Muscle layer of duodenum (tissue), 2 donors: ENCODE measurements around the gene BLACAT1.
"Not testable (repeated sequence)": the region's sequence is repeated elsewhere in the genome, so short reads cannot be mapped to it uniquely, and the experiment has no call there.

ENCODE experiments used
- H3K27ac ChIP-seq: one replicate; pipeline ENCODE4 v1.7.0; 2013; ENCODE audit warnings: mild to moderate bottlenecking, low read length
- H3K27me3 ChIP-seq: one replicate; pipeline ENCODE4 v1.7.0; 2013; ENCODE audit warnings: low read depth, mild to moderate bottlenecking, control low read depth, low read length
- H3K36me3 ChIP-seq, 2 donors: one replicate each; pipeline ENCODE4 v1.7.0; 2013; ENCODE audit warnings: low read length in 2 of 2, control low read depth in 1 of 2, mild to moderate bottlenecking in 1 of 2; ENCODE audit not compliant: insufficient read depth in 2 of 2, control insufficient read depth in 1 of 2
- H3K4me1 ChIP-seq, 2 donors: one replicate each; pipeline ENCODE4 v1.7.0; 2013; ENCODE audit warnings: low read length in 2 of 2, mild to moderate bottlenecking in 2 of 2, control low read depth in 1 of 2, moderate library complexity in 1 of 2; ENCODE audit not compliant: insufficient read depth in 2 of 2, control insufficient read depth in 1 of 2
- H3K4me3 ChIP-seq, 2 donors: one replicate each; pipeline ENCODE4 v1.7.0; 2013; ENCODE audit warnings: low read length in 2 of 2, low read depth in 1 of 2, mild to moderate bottlenecking in 1 of 2
- H3K9me3 ChIP-seq, 2 donors: one replicate each; pipeline ENCODE4 v1.7.0; 2013; ENCODE audit warnings: low read length in 2 of 2, control low read depth in 1 of 2, mild to moderate bottlenecking in 1 of 2; ENCODE audit not compliant: control insufficient read depth in 1 of 2
- donor health status: healthy.

BLACAT1 gene

GRCh38 chr1:205422993-205423642, 32.7 kb downstream of the BLACAT1 start:
- no peaks in the 10 kb centered on the region for H3K4me1 ChIP-seq
- H3K27me3 ChIP-seq, result peaks cover 4% of the 10 kb centered on the region
- no peak overlapping the region for H3K27ac ChIP-seq
- H3K4me3 ChIP-seq, result no peak overlapping the region
- H3K36me3 ChIP-seq, result no peaks in the 10 kb centered on the region
- no peaks in the 10 kb centered on the region for H3K9me3 ChIP-seq

GRCh38 chr1:205421798-205422197, 34.0 kb downstream of the BLACAT1 start, which contains the start of gene LEMD1:
LEMD1 (minus strand) TSS chr1:205422056; CDS start chr1:205420536, 1,520 bp downstream.
- Histone ChIP-seq H3K27ac (no peak within 1 kb of the TSS), H3K9me3 (no peaks in the 10 kb centered on the region), H3K4me3 (no peak within 1 kb of the TSS), H3K36me3 (no peaks in the 10 kb centered on the region), H3K27me3 (peaks cover 4% of the 10 kb centered on the region), H3K4me1 (no peaks in the 10 kb centered on the region)

GRCh38 chr1:205420938-205421337, 34.9 kb downstream of the BLACAT1 start:
- no peak overlapping the region for H3K4me3 ChIP-seq
- no peaks in the 10 kb centered on the region for H3K9me3 ChIP-seq
- H3K4me1 ChIP-seq, result no peaks in the 10 kb centered on the region
- peaks cover 4% of the 10 kb centered on the region for H3K27me3 ChIP-seq
- no peak overlapping the region for H3K27ac ChIP-seq
- H3K36me3 ChIP-seq, result no peaks in the 10 kb centered on the region

- no peak overlapping the region for H3K4me3 ChIP-seq
- no peaks in the 10 kb centered on the region for H3K36me3 ChIP-seq
- no peaks in the 10 kb centered on the region for H3K4me1 ChIP-seq
- no peak overlapping the region for H3K27ac ChIP-seq
- H3K27me3 ChIP-seq, result peaks cover 4% of the 10 kb centered on the region
- H3K9me3 ChIP-seq, result no peaks in the 10 kb centered on the region
These were observed 37.8 kb downstream of the BLACAT1 start for GRCh38 chr1:205417870-205418635.

GRCh38 chr1:205416322-205416721, 39.5 kb downstream of the BLACAT1 start:
- Histone ChIP-seq H3K9me3 (no peaks in the 10 kb centered on the region), H3K4me1 (peaks cover 0 to 3% of the 10 kb centered on the region in 2 donors), H3K36me3 (no peaks in the 10 kb centered on the region), H3K27me3 (peaks cover 2% of the 10 kb centered on the region), H3K27ac (no peak overlapping the region), H3K4me3 (no peak overlapping the region)

GRCh38 chr1:205410581-205411298, 45.1 kb downstream of the BLACAT1 start:
- no peak overlapping the region for H3K27ac ChIP-seq
- no peak overlapping the region for H3K4me3 ChIP-seq
- H3K4me1 ChIP-seq, result peaks cover 0 to 3% of the 10 kb centered on the region in 2 donors
- no peaks in the 10 kb centered on the region for H3K27me3 ChIP-seq
- H3K9me3 ChIP-seq, result no peaks in the 10 kb centered on the region
- H3K36me3 ChIP-seq, result no peaks in the 10 kb centered on the region

- no peaks in the 10 kb centered on the region for H3K36me3 ChIP-seq
- no peak overlapping the region for H3K27ac ChIP-seq
- H3K4me1 ChIP-seq, result peaks cover 0 to 3% of the 10 kb centered on the region in 2 donors
- H3K9me3 ChIP-seq, result no peaks in the 10 kb centered on the region
- H3K27me3 ChIP-seq, result no peaks in the 10 kb centered on the region
- no peak overlapping the region for H3K4me3 ChIP-seq
These were observed 47.9 kb downstream of the BLACAT1 start for GRCh38 chr1:205407970-205408369.

GRCh38 chr1:205406252-205406651, 49.6 kb downstream of the BLACAT1 start:
- H3K27ac ChIP-seq, H3K4me3 ChIP-seq, H3K27me3 ChIP-seq, H3K9me3 ChIP-seq, H3K4me1 ChIP-seq, H3K36me3 ChIP-seq: not testable (repeated sequence)
